GM12801 (cell line): Measurements from ENCODE around the gene TPK1.

Experiments used
- TF ChIP-seq, protein P1 (sequence below): IDR thresholded peaks from one replicate; pipeline ENCODE4 v1.5.1; 2011; ENCODE audit warnings: control low read depth; ENCODE audit not compliant: insufficient read length; ENCODE audit errors: extremely low read depth

TPK1 gene

DNA sequence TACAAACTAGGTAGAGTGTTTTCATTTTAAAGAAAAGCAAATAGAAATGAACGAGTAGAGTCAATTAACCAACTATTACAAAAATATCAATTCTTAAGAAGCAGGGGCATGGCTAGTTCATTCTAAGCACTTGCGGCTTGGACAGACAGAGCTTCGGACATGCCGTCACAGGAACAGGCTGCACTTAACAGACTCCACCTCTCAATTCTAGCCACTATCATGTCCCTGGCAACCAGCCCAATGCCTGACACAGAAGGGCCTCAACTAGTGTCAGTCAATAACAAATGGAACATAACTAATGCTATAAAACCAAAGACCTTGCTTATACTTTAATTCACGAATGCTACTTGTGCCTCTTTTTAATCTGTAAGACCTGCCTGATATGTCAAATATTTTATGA is 74.4 kb downstream of the TPK1 start:
- TF ChIP-seq, protein P1, sequence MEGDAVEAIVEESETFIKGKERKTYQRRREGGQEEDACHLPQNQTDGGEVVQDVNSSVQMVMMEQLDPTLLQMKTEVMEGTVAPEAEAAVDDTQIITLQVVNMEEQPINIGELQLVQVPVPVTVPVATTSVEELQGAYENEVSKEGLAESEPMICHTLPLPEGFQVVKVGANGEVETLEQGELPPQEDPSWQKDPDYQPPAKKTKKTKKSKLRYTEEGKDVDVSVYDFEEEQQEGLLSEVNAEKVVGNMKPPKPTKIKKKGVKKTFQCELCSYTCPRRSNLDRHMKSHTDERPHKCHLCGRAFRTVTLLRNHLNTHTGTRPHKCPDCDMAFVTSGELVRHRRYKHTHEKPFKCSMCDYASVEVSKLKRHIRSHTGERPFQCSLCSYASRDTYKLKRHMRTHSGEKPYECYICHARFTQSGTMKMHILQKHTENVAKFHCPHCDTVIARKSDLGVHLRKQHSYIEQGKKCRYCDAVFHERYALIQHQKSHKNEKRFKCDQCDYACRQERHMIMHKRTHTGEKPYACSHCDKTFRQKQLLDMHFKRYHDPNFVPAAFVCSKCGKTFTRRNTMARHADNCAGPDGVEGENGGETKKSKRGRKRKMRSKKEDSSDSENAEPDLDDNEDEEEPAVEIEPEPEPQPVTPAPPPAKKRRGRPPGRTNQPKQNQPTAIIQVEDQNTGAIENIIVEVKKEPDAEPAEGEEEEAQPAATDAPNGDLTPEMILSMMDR = no peak

GRCh38 chr7:144759653-144760052 is 76.2 kb downstream of the TPK1 start:
- TF ChIP-seq, protein P1 = no peak

GRCh38 chr7:144747936-144748335 is 87.9 kb downstream of the TPK1 start:
- TF ChIP-seq, protein P1 = no peak

DNA sequence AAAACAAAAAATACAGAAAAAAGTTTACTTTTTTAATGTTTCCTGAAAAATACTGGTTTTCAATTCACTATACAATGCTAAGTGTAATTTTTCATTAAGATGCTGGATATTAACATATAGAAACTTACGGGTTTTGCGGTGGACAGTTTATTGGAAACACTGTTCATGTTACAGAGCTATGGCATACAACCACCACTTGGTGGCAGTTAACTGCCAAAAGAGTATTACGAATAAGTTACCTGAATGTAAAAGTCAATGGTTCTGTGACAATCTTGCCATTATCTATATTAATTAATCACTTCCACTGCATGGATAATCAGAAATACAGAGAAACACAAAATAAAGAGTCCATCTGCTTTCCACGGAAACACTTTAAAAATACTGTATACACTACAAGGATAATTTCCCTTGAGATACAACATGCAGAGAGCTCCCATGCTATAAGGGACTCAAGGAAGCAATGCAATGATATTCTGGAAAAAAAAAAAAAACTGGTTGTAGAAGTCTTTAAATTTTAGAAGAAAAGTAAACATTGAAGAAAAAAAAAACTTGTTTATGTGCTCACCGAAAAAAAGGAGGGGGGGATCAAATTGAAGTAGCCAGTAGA is 97.0 kb downstream of the TPK1 start:
- TF ChIP-seq, protein P1 = no peak

GRCh38 chr7:144738146-144738545 is 97.7 kb downstream of the TPK1 start:
- TF ChIP-seq, protein P1 = no peak

DNA sequence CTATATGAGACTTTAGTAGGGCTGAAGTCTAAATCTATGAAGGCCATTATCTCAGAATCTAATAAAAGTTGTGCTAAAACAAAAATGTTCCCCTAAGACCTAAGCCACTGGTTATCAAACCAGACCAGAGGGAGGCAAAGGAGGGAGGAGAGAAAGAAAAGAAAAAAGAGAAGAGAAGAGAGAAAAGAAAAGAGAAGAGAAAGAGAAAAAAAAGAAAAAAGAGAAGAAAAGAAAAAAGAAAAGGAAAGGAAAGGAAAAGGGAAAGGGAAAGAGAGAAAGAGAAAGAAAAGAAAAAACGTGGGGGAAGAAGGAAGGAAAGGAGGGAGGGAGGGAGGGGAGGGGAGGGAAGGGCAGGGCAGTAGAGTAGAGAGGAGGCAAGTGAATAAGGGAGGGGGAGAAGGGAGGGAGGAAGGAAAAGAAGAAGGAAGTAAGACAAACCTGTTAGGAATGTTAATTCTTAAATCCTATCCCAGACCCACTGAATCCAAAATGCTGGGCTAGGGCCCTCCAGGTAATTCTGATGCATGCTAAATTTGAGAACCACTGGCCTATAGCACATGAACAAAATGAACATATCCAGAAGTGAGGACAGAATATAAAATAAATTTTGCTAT is 98.9 kb downstream of the TPK1 start:
- TF ChIP-seq, protein P1 = no peak

GRCh38 chr7:144735505-144736276 is 100.2 kb downstream of the TPK1 start:
- TF ChIP-seq, protein P1 = no peak
